HG03571 (cell line): ENCODE data around the gene SHISA7.

Experiments used
- ATAC-seq: cut with Tn5 transposase; IDR thresholded peaks from one replicate; pipeline ENCODE4 v1.9.1; 2021; ENCODE audit not compliant: unreplicated experiment

Gene SHISA7

GRCh38 chr19:55443045-55443823 lies at the start of gene SHISA7:
TSS of gene SHISA7 (minus strand) at chr19:55443300. CDS start at chr19:55442863, 437 bp downstream.
- ATAC-seq: no peak

GRCh38 chr19:55492362-55492944 lies 49.4 kb upstream of the SHISA7 start:
- ATAC-seq: no peak

GRCh38 chr19:55491546-55492360 lies 48.7 kb upstream of the SHISA7 start:
- ATAC-seq: no peak

- no peak for ATAC-seq
Observed at GRCh38 chr19:55490478-55491432, 47.7 kb upstream of the SHISA7 start.

DNA sequence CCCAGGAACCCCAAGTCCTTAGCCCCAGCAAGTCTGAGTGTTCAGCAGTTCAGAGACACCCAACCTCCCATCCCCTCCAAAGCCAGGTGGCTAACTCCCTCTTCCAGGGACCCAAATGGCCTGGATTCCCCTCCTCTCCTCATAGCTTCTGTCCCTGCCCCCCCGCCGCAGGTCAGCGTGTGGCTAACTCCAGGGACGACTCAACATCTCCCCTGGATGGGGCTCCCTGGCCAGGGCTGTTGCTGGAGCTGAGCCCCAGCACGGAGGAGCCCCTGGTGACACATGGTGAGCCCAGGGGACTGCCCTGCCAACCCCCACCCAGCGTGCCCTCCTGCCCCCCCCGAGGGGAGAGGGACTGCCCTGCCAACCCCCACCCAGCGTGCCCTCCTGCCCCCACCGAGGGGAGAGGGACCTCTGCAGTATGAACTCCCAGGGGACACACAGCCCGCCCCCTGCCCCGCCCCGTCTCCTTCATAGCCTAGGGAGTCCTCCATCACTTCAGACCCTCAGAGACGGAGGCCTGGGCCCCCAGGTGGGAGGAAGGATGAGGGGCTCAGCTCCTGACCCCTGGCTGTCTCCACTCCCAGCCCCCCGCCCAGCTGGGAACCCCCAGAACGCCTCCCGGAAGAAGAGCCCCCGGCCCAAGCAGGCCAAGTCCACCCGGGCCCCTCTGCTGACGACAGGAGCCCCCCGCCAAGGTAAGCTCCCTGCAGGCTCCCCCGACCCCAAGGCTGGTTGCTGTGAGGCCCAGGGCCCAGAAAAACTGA lies 46.8 kb upstream of the SHISA7 start:
- ATAC-seq: no peak

DNA sequence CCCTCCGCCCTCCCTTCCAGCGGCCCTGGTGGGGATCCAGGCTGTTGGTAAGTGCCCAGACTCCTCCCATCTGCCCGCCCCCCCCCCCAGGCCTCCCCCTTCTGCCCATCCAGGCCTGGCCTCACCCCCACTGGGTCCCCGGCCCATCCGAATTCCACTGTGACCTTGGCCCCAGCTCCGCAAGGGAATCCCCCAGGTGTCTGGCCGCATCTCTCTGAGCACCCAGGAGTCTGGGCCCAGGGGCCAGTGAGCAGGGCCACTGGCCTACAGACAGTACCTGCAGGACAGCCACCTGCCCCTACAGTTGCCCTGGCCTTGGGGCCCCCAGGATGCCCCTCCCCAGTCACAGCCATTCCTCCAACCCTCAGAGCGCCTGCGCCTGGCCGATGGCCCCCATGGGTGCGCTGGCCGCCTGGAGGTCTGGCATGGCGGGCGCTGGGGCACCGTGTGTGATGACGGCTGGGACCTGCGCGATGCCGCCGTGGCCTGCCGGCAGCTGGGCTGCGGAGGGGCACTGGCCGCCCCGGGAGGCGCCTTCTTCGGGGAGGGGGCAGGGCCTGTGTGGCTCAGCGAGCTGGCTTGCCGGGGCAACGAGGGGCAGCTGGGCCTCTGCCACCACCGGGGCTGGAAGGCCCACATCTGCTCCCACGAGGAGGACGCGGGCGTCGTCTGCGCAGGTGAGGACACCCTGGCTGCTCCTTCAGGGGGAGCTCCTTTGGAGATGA lies 46.0 kb upstream of the SHISA7 start:
- no peak for ATAC-seq

- ATAC-seq: no peak
Observed at GRCh38 chr19:55487924-55488687, 45.0 kb upstream of the SHISA7 start, which contains the start of gene SSC5D. TSS of gene SSC5D (plus strand) at chr19:55488436. CDS start at chr19:55488590, 154 bp downstream.

- no peak for ATAC-seq
Observed at GRCh38 chr19:55486971-55487923, 44.1 kb upstream of the SHISA7 start.

GRCh38 chr19:55486043-55486970 lies 43.2 kb upstream of the SHISA7 start:
- ATAC-seq: no peak

- no peak for ATAC-seq
Observed at GRCh38 chr19:55485439-55486011, 42.4 kb upstream of the SHISA7 start.

GRCh38 chr19:55484593-55485438 lies 41.7 kb upstream of the SHISA7 start, which contains the start of gene NAT14:
TSS of gene NAT14 (plus strand) at chr19:55485188. CDS start at chr19:55485709, 521 bp downstream.
- no peak for ATAC-seq

DNA sequence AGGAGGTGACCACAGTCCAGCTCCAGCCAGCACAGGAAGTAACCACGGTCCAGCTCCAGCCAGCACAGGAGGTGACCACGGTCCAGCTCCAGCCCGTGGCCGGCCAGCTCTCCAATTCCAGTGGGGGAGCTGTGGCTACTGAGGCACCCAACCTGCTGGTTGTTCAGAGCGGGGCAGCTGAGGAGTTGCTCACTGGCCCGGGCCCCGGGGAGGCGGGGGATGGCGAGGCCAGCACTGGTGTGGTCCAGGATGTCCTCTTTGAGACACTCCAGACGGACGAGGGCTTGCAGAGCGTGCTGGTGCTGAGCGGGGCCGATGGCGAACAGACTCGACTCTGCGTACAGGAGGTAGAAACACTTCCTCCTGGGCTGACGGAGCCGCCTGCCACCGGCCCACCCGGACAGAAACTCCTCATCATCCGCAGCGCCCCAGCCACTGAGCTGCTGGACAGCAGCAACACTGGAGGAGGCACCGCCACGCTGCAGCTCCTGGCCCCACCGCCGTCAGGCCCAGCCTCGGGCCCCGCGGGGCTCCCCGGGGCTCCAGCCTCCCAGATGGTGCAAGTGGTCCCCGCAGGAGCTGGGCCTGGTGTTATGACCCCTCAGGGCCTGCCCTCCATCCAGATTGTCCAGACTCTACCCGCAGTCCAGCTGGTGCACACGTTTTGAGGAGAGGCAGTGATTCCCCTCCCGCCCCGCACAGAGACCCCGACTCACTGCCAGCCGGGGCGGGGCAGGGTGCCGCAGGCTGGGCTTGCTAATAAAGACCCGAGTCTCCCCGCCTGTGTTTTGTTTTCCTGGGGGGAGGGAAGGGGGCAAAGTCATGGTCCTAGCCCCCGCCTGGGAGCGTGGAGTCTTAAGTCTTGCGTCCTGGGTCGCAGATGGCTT lies 40.8 kb upstream of the SHISA7 start:
- ATAC-seq: no peak

GRCh38 chr19:55482967-55483705 lies 40.0 kb upstream of the SHISA7 start:
- no peak for ATAC-seq
